HG03103 (cell line): ENCODE data around the gene CD1C.
"Not testable (repeated sequence)": the region's sequence is repeated elsewhere in the genome, so short reads cannot be mapped to it uniquely, and the experiment has no call there.

Experiments
- ATAC-seq: cut with Tn5 transposase; IDR thresholded peaks from one replicate; pipeline ENCODE4 v1.9.1; 2021; ENCODE audit warnings: low read depth; ENCODE audit not compliant: unreplicated experiment

CD1C gene

DNA sequence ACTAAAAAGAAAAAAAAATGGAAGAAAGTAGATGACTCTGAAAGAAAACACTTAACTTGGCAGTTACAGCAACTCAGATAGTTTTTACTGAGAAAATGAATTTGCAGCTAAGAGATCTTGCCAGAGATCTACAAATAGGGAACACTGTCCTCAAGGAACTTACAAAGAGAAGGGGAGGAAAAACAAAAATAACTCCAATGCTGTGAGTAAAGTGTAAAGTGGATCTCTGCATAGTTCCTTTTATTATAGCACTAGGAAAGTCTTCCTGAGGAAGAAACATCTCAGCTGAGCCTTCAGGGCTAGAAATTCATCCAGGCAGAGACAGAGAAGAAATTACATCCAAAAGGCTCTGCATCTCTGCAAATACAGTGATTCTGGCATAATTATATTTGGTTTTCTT is 37.8 kb downstream of the CD1C start:
- no peak for ATAC-seq

DNA sequence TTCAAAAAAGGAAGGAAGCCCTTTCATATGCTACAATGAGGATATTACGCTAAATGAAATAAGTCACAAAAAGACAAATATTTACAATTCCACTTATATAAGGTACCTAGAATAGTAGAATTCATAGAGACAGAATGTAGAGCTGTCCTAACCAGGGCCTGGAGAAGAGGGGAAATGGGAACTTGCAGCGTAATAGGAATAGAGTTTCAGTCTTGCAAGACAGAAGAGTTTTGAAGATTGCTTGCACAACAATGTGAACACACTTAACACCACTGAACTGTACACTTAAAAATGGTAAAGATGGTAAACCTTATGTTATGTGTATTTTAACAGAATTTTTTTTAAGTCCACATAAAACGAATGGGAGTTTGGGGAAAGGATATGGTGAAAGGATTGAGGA is 38.7 kb downstream of the CD1C start:
- no peak for ATAC-seq

DNA sequence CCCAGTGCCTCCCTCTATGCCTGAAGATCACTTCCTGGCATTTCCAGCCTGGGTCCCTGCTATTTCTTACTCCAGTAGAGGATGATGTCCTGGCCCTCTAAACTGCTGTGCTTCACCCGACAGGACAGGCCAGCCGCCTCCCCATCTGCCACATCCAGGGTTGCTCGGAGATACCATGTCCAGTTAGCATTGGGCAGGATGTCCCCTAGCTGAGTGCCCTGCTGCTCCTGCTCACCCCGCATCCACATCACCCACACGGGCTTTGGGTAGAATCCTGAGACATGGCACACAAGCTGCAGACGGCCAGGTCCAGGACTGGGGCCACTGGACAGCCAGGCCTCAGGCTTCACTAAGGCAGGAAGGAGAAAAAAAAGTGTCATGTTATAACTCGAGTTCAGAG is 39.6 kb downstream of the CD1C start:
- no peak for ATAC-seq

DNA sequence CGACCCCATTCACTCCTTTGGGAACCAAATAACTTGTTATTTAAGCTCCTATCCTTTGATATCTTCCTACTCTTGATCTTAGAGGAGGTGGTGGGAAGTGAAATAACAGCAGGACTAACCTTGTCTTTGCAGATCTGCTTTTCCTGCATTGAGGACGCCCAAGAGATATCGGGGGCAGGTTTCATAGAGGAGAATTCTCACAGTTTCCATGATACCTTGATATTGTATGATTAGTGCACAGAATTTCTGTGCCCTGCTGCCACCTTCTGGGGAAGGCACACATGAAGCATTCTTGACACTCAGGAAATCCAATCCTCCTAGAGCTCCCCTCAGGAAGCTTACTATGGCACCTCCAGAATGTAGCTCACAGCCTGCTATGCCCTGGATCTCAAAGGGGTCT is 40.0 kb downstream of the CD1C start:
- no peak for ATAC-seq

DNA sequence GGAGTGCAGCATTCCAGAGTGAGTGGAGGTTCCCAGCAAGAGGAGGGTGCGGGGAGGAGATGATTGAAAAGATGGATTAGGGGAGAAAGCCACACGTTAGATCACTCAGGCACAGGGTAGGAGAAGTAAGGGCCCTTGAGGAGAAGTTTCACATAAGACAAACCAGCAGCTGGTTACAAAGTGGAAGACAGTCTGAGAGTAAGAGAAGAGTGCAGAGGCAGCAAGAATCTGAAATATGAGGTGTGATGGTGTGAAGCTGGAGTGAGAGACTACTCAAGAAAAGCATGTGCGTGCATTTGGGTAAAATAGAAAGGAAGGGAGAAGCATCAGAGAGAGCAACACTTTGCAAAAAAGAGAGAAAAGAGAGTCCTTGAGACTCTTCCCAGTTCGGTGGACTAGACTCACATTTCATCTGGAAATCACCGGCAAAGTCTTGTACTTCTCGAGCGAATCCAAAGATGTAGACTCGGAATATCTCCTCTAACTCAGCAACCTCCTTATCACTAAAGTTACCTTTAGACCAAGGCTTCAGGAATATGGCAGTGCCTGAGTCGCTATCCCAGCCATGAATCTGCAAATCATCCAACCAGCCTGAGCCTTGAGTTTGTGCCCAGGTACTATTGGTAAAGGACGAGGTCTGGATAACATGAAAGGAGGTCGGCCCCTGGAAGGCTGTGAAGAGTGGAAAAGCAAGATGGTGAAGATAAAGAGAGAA is 40.8 kb downstream of the CD1C start:
- ATAC-seq: no peak

DNA sequence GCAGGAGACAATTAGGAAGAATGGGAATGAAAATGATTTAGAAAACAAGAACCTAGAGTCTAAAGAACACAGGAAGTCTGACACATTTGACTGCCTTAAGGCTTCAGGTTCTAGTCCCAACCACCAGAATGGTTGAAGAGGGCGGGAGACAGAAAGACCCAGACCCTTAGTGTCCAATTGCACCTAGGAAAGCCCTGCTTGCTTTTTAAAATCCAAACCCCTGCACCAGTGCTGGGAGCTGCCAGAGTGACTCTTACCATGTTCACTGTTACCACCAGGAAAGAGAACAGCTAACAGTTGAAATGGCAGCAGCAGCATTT is 41.3 kb downstream of the CD1C start:
- ATAC-seq: no peak

DNA sequence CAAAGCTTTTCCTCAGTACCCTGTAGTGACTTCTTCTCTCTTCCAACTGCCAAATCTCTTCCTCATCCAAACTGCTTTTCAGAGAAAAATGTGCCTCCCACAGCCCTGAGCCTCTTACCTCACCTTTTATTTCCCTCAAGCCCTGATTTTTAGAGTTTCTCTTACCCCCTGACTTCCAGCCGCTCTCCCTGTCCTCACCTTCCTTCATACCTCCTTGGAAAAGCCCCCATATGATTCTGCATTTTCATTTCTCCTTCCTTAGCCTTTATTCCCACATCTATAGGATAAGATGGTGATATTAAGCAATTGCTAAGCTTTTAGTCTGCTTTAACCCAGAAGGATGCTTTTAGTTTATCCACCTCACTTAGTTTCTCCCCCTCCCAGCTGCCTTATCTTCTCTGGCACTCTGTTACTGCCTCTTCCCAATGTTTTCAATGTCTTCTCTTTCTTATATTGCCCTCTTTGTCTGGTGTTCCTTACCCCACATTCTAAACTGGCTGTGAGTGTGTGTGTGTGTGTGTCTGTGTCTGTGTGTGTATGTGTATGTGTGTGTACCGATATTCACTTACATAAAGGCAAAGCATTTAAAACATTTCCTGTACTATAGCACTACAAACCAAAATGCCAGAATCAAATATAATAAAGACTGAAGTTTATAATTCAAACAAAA is 41.9 kb downstream of the CD1C start, which contains the start of gene CD1B:
CD1B (minus strand) TSS at position 51 of the 670 bp plus-strand sequence. CDS start 108 bp downstream, outside the sequence.
- ATAC-seq: no peak

DNA sequence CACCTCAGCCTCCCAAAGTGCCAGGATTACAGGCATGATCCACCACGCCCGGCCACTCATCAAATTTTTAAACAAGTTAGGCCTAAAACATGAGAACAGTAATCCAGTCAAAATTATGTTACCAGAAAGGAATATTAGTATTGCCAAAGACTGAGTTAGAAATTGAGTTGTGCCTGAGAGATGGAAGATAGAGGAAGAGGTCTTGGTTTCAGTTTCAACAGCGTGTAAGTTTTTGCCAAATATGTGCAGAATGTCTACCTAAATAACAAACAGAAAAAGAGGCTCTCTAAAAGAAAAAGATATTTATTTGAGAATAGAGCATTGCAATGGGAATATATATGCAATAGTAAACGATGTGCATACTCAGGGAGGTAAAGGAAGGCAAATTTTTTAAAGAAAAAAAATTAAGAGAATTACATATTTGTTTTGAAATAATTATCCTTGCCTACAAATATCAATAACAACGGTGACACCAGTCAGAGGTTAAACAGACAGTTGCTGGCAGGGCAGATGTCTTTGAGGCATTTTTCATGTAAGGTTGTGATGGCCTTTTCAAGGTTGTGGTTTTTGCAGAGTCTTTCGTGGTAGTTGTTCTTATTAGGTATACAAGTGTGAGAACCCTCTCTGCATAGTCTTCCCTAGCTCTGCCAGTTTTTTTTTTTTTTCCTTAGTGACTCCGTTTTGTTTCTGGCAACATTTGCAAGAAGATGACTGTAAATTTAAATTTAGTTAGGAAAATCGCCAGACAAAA is 43.9 kb downstream of the CD1C start:
- ATAC-seq: no peak

DNA sequence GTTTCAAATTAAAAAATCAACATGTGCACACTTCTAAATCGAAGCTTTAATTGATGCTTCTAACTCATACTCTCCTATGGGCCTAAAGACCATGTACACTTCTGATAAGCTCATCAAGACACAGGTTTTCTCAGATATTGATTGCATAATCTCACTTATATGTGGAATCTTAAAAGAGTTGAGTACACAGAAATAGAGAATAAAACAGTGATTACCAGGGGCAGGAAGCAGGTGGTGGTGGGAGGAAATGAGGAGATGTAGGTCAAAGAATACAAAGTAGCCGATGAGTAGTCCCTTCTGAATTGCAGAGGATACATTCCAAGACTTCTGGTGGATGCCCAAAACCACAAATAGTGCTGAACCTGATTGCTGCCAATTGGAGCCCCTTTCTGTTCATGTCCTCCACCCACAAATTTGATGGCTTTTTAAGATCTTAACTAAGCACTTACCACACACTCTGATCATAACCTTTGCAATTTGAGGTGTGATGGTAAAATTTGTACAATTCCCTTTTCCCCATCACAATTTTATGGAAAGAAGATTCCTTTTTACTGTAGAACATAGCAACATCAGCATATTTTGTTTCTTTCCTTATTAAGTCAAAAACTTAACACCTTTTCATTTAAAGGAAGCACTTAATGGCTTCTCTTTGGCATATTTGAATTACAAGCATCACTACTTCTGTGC is 44.9 kb downstream of the CD1C start:
- no peak for ATAC-seq

DNA sequence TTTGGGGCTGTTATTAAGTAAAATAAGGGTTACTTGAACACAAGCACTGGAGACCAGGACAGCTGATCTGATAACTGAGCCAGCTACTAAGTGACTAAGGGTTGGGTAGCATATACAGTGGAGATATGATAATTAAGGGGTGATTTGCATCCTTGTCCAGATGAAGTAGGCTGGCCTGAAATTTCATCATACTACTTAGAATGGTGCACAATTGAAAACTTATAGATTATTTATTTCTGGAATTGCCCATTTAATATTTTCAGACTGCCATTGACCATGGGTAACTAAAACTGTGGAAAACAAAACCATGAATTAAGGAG is 45.5 kb downstream of the CD1C start:
- no peak for ATAC-seq

DNA sequence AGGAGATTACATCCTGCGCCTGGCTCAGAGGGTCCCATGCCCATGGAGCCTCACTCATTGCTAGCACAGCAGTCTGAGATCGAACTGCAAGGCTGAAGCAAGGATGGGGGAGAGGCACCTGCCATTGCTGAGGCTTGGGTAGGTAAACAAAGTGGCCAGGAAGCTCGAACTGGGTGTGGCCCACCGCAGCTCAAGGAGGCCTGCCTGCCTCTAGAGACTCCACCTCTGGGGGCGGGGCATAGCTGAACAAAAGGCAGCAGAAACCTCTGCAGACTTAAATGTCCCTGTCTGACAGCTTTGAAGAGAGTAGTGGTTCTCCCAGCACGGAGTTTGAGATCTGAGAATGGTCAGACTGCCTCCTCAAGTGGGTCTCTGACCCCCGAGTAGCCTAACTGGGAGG is 46.7 kb downstream of the CD1C start:
- ATAC-seq: not testable (repeated sequence)
